ENCODE data around the gene RXRB.

GRCh38 chr6:33173535-33174180 is 26.8 kb downstream of the RXRB start:
- TF ChIP-seq ZNF468 (CRISPR knock-in tag; IDR thresholded peaks at IDR 0.05) (no peak), EZH2 (conservative IDR thresholded peaks at IDR 0.05; ENCODE audit: low read depth, low read length) (no peak), ZBTB33 (CRISPR knock-in tag; IDR thresholded peaks at IDR 0.05) (no peak)
